Small intestine (tissue), 7 donors: ENCODE data around the gene CTSW. TPM values are rescaled to one million over a fixed set of nuclear protein-coding genes. Genes with fewer than 3 reads are reported as not detected.
A peak's percentile ranks its signal among the peaks of the same experiment; 100 is the strongest.

ENCODE experiments used
- DNase-seq, 2 donors: peaks; one replicate each; pipeline versions ENCODE4 v3.0.0 to v3.0.0-alpha.2; 2013
- FAIRE-seq: peaks from 2 replicates; lab custom pipeline; 2012; peaks lifted over from hg19 to GRCh38; lab: Jason Lieb, UNC
- H3K27ac ChIP-seq, 3 donors: one replicate each; pipeline ENCODE4 v1.5.1; 2013; ENCODE audit warnings: low read length in 2 of 3, mild to moderate bottlenecking in 2 of 3, control low read depth in 1 of 3, inconsistent platforms in 1 of 3, low read depth in 1 of 3, moderate library complexity in 1 of 3
- H3K27me3 ChIP-seq, 3 donors: one replicate each; pipeline ENCODE4 v1.6.1; 2013; ENCODE audit warnings: low read length in 3 of 3, inconsistent platforms in 1 of 3; ENCODE audit not compliant: control insufficient read depth in 3 of 3, insufficient read depth in 3 of 3
- H3K36me3 ChIP-seq, 3 donors: one replicate each; pipeline ENCODE4 v1.6.1; 2013; ENCODE audit warnings: low read length in 3 of 3, inconsistent platforms in 1 of 3, low read depth in 1 of 3, mild to moderate bottlenecking in 1 of 3, moderate library complexity in 1 of 3; ENCODE audit not compliant: control insufficient read depth in 3 of 3, insufficient read depth in 2 of 3
- H3K4me1 ChIP-seq, 3 donors: one replicate each; pipeline ENCODE4 v1.6.1; 2013; ENCODE audit warnings: low read length in 2 of 3, inconsistent platforms in 1 of 3, low read depth in 1 of 3, mild to moderate bottlenecking in 1 of 3, moderate library complexity in 1 of 3; ENCODE audit not compliant: control insufficient read depth in 3 of 3, insufficient read depth in 2 of 3
- H3K4me3 ChIP-seq, 3 donors: one replicate each; pipeline ENCODE4 v1.5.1; 2013; ENCODE audit warnings: low read length in 3 of 3, control low read depth in 1 of 3, inconsistent platforms in 1 of 3, low read depth in 1 of 3, mild to moderate bottlenecking in 1 of 3, moderate library complexity in 1 of 3
- H3K9me3 ChIP-seq, 2 donors: one replicate each; pipeline ENCODE4 v1.6.1; 2013; ENCODE audit warnings: low read depth in 1 of 2, low read length in 1 of 2; ENCODE audit not compliant: control insufficient read depth in 2 of 2, insufficient read depth in 1 of 2
- WGBS, 3 donors: extraction: QIAGEN DNeasy Blood & Tissue Kit; methylation state at CpG; one replicate each; pipeline ENCODE4 v1.1.7; 2013; 5-methylcytosine and 5-hydroxymethylcytosine counted together
- polyA plus RNA-seq, 4 donors: library from polyadenylated mRNA; stranded (reverse) in 3 of 4; unstranded in 1 of 4; fragments of 200-250 nt in 3 of 4; fragments of 120-200 nt in 1 of 4; gene quantifications; one replicate each; pipeline versions ENCODE4 v1.2.1 to v1.2.3, GENCODE V29; 2013
- donor health status: healthy with polysubstance abuse.
- donor health status: control.
- donor health status: control.
- donor health status: Bipolar disorder and iron deficiency.
- donor health status: healthy.

The CTSW gene
- polyA plus RNA-seq, 4 donors: 0.43 to 3.5 (median 1.1) TPM

DNA sequence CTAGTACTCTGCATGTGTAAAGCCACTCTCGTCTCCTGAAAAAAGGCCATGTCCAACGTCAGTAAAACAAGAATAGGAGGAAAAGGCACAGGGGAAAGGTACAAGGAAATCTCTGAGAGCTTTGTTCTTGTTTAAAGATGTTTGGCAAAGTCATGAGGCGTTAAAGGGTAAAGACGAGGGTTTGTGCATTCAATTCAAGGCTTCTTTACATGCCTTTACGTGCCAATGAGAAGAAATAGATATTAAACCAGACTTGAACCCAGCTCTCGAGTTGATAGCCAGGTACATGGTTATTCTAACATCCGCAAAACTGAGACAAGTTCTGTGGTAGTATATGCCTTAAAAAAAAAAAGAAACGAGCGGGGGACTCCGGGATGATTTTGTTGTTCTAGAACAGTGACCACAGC lies 21.0 kb upstream of the CTSW start:
- Histone ChIP-seq H3K4me3 (peak overlapping the region; percentile 52 to 72 (median 64)), H3K9me3 (no peaks in the 10 kb centered on the region), H3K27ac (peak overlapping the region; percentile 95 to 97 (median 97)), H3K36me3 (peaks cover 10 to 58% (median 19%) of the 10 kb centered on the region in 3 donors), H3K27me3 (no peaks in the 10 kb centered on the region), H3K4me1 (peaks cover 0 to 56% (median 3%) of the 10 kb centered on the region in 3 donors)
- DNase-seq: no peak
- no peak for FAIRE-seq
- WGBS, 3 donors: 0 to 1% (median 0%) methylated on average over 10 of the region's 10 CpGs

DNA sequence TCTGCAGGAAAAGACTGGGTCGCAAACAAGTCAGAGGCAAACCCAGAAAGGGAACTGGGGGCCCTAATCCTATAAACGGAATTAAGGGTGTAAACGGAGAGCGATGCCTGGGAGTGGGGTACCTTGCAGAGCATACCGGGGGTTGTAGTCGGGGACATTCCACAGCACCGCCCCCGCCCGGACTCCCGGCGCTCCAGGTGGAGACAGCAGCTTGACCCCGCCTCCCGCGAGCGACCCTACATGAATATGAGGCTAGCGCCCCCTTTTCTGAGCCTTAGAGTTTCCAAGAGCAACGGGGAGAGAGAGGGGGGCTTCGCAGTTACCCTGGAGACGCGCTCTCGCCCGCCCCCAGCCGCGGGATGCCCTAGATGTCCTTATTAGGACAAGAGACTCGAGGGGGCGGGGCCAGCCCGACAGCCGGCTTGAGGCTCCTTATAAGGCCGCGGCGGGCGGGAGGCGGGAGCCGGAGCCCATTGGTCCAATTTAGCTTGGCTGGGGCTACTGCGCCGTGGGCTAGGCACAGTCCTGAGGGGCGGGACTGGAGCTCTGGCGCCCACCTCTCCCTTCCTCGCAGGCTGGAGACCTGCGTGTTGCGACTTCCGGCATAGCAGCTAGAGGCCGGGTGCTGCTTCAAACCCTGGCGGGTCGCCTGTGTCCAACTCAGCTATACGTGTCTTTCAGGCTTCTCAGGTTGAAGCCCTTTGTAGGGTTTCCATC lies 20.4 kb upstream of the CTSW start:
- peaks cover 16 to 59% (median 22%) of the 10 kb centered on the region in 3 donors for H3K36me3 ChIP-seq
- FAIRE-seq (no peak), DNase-seq (peak; percentile 97 to 98)
- H3K4me1 ChIP-seq: peaks cover 0 to 53% (median 3%) of the 10 kb centered on the region in 3 donors
- H3K27ac ChIP-seq: peak overlapping the region; percentile 95 to 97 (median 97)
- no peaks in the 10 kb centered on the region for H3K9me3 ChIP-seq
- 0 to 1% (median 0%) methylated on average over 43 to 46 of the region's 46 CpGs for WGBS, 3 donors
- peak overlapping the region; percentile 52 to 72 (median 64) for H3K4me3 ChIP-seq
- H3K27me3 ChIP-seq: no peaks in the 10 kb centered on the region

DNA sequence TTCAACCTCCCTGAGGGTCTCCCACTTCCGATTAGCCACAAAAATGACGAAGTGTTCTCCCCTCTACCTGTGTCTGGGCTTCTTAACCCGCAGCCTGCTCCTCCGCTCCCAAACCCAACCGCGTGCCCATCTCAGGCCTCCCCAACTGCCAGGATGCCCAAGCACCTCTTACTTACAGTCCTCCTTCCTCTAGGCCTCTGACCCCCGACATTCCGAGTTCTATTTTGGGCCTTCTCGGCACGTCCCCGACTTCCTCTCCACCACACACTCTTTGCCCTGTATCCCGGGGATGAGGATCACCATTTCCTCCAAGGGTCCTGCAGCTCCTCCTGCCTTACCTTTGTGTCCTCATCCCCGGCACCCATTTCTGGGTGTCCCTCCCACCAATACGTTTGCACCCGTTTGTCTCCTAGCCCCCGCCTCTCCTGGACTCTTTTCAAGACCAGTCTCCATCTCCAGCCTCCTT lies 19.8 kb upstream of the CTSW start:
- 3 to 10% (median 6%) methylated on average over 16 of the region's 16 CpGs for WGBS, 3 donors
- Histone ChIP-seq H3K9me3 (no peaks in the 10 kb centered on the region), H3K27me3 (no peaks in the 10 kb centered on the region), H3K4me1 (peaks cover 0 to 47% (median 3%) of the 10 kb centered on the region in 3 donors), H3K4me3 (peak overlapping the region; percentile 24 to 72 (median 64)), H3K36me3 (peaks cover 17 to 59% (median 25%) of the 10 kb centered on the region in 3 donors), H3K27ac (peak overlapping the region; percentile 95 to 97 (median 97))
- no peak for FAIRE-seq
- no peak for DNase-seq

DNA sequence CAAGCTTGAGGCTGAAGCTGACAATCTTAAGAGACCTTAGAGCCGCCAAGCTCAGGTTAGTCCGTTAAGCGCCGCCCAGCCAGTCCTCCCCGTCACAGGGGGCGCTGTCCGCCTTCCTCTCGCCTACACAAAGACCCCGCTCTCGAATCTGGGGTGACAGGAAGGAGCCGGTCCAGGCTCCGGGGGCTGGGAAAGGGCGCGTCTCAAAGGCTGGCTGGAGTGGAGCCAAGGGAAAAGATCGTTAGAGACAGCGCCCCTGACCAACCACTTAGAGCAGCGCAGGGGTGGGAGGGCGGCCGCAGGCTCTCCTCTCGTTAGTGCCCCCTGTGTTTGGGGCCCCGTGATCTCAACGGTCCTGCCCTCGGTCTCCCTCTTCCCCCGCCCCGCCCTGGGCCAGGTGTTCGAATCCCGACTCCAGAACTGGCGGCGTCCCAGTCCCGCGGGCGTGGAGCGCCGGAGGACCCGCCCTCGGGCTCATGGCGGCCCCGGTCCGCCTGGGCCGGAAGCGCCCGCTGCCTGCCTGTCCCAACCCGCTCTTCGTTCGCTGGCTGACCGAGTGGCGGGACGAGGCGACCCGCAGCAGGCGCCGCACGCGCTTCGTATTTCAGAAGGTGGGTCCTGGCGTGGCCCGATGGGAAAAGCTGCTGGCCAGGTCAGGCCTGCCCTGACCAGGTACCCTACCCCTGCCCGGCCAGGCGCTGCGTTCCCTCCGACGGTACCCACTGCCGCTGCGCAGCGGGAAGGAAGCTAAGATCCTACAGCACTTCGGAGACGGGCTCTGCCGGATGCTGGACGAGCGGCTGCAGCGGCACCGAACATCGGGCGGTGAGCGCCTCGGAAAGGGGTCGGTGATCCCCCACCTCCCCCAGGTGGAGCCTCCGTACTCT lies 19.1 kb upstream of the CTSW start, which contains the start of gene MUS81:
Gene MUS81, plus strand, starts transcription at position 156 of the 887 bp plus-strand sequence. Its CDS starts 321 bp downstream, at position 477.
- FAIRE-seq: no peak
- 0% methylated on average over 69 to 78 of the region's 78 CpGs for WGBS, 3 donors
- no peaks in the 10 kb centered on the region for H3K9me3 ChIP-seq
- peak within 1 kb of the TSS; percentile 95 to 97 (median 97) for H3K27ac ChIP-seq
- H3K36me3 ChIP-seq: peaks cover 12 to 59% (median 23%) of the 10 kb centered on the region in 3 donors
- peak; percentile 99 for DNase-seq
- H3K4me1 ChIP-seq: peaks cover 0 to 40% (median 3%) of the 10 kb centered on the region in 3 donors
- peak within 1 kb of the TSS; percentile 64 to 85 (median 72) for H3K4me3 ChIP-seq
- H3K27me3 ChIP-seq: no peaks in the 10 kb centered on the region

DNA sequence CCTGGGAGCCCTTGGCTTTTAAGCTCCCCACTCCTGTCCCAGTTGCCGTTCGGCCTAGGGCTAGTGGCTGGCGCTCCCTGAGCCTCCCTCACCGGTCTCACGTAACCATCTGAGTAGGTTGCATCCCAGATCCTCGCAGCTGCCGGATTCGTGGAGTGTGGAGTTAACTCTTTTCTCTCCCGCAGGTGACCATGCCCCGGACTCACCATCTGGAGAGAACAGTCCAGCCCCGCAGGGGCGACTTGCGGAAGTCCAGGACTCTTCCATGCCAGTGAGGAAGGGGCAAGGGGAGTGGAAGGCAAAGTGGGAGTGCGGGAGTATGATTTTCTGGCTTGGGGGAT lies 18.5 kb upstream of the CTSW start:
- WGBS, 3 donors: 3 to 10% (median 7%) methylated on average over 14 of the region's 14 CpGs
- Histone ChIP-seq H3K27me3 (no peaks in the 10 kb centered on the region), H3K4me1 (peaks cover 0 to 34% (median 3%) of the 10 kb centered on the region in 3 donors), H3K36me3 (peaks cover 12 to 59% (median 21%) of the 10 kb centered on the region in 3 donors), H3K27ac (peak overlapping the region; percentile 95 to 97 (median 97)), H3K4me3 (peak overlapping the region; percentile 64 to 85 (median 72)), H3K9me3 (no peaks in the 10 kb centered on the region)
- DNase-seq (peak in 1 of 2 donors; percentile 31), FAIRE-seq (no peak)

DNA sequence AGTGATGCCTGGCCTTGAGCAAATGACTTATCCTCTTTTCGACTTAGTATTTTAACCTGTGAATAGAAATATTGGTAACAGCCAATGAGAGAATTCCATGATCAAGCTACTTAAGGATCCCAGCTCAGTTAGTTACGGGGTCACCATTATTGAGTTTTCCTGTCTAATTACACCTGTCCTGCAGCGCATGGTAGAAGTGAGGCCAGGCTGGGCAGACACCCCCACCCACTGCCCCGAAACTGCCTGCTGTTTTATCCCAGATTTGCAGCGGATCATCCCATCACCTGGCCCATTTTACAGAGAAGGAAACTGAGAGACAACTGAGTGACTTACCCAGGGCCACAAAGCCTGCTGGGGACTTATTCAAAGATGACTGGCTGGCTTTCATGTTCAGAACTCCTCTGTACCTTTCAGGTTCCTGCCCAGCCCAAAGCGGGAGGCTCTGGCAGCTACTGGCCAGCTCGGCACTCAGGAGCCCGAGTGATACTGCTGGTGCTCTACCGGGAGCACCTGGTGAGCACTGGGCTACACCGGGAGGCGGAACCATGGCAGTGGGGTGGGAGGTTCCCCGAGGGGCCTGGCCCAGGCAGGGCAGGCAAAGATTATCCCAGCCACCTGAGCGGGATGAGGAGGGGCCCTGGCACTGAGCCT lies 18.0 kb upstream of the CTSW start:
- no peak for FAIRE-seq
- Histone ChIP-seq H3K27me3 (no peaks in the 10 kb centered on the region), H3K4me1 (peaks cover 0 to 29% (median 3%) of the 10 kb centered on the region in 3 donors), H3K36me3 (peaks cover 12 to 59% (median 20%) of the 10 kb centered on the region in 3 donors), H3K9me3 (no peaks in the 10 kb centered on the region), H3K4me3 (peak overlapping the region; percentile 64 to 85 (median 72)), H3K27ac (no peak overlapping the region)
- 71 to 82% (median 80%) methylated on average over 13 of the region's 13 CpGs for WGBS, 3 donors
- DNase-seq: no peak

DNA sequence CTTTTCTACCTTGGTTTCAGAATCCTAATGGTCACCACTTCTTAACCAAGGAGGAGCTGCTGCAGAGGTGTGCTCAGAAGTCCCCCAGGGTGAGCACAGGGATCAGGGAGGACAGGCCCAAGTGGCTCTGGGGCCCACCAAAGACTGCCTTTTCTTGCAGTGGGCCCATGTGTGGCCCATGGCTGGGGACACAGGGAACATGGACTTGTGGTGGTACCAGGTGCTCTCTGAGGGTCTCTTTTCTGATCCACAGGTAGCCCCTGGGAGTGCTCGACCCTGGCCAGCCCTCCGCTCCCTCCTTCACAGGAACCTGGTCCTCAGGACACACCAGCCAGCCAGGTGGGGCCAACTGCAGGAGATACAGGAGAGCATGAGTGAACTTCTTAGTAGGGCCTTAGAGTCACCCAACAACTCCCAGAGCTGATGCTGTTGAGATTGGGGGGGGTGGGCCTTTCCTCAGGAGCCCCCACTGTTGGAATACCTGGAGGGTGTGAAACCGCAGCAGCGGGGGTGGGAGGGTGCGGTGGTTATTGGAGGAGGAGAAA lies 17.4 kb upstream of the CTSW start:
- Histone ChIP-seq H3K4me1 (peaks cover 0 to 29% (median 3%) of the 10 kb centered on the region in 3 donors), H3K36me3 (peaks cover 16 to 60% (median 23%) of the 10 kb centered on the region in 3 donors), H3K9me3 (no peaks in the 10 kb centered on the region), H3K4me3 (no peak overlapping the region), H3K27me3 (no peaks in the 10 kb centered on the region), H3K27ac (no peak overlapping the region)
- FAIRE-seq (no peak), DNase-seq (no peak)
- 77 to 87% (median 80%) methylated on average over 5 of the region's 5 CpGs for WGBS, 3 donors
